HG02884 (cell line): Measurements from ENCODE around the gene PGAP6.
"Not testable (repeated sequence)": the region's sequence is repeated elsewhere in the genome, so short reads cannot be mapped to it uniquely, and the experiment has no call there.

ENCODE experiments used
- ATAC-seq: cut with Tn5 transposase; IDR thresholded peaks from one replicate; pipeline ENCODE4 v1.9.1; 2021; ENCODE audit warnings: mild to moderate bottlenecking, moderate library complexity; ENCODE audit not compliant: unreplicated experiment

The PGAP6 gene

GRCh38 chr16:368388-369158, 13.2 kb downstream of the PGAP6 start:
- no peak for ATAC-seq

DNA sequence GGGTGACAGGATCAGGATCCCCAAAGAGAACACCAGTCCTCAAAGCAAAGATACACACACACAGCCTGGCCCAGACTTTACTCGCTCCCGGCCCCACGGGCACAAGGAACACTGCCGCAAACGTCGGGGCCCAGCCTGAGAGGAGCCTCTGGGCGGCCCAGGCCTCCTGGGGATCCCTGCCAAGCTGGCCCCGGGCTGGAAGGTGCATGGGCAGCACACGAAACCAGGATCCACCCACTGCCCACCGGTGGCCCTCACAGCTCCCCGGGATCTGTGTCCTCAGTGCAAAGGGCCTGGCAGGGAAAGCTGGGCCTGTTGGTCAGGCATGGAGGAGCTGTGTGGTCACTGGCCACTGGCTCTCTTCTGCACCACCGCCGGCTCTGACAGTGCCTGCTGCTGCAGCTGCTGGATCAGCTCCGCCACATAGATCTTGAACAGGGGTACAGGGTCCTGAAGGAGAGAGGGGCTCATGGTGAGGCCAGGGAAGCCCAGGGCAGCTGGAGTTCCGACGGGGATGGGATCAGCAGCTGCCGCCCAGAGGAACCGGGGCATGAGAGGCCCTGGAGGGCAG, 14.4 kb downstream of the PGAP6 start:
- ATAC-seq = no peak

DNA sequence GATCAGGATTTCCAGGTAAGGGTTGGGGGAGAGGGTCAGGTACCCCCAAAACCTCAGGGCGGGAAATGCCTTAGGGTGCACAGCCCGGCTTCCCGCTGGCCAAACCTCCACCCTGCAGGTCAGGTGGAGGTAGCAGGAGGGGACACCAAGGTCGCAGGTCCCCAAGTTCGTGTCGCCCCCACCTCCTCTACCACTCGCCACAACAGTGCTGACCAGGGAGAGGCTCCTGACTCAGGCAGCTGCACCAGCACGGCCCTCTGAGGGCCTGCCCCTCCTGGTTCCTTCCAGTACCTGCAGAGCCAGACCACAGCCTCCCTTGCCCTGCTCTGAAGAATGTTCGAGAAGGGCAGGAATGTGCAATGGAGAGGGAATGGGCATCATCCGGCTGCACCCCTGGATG, 15.3 kb downstream of the PGAP6 start:
- no peak for ATAC-seq

DNA sequence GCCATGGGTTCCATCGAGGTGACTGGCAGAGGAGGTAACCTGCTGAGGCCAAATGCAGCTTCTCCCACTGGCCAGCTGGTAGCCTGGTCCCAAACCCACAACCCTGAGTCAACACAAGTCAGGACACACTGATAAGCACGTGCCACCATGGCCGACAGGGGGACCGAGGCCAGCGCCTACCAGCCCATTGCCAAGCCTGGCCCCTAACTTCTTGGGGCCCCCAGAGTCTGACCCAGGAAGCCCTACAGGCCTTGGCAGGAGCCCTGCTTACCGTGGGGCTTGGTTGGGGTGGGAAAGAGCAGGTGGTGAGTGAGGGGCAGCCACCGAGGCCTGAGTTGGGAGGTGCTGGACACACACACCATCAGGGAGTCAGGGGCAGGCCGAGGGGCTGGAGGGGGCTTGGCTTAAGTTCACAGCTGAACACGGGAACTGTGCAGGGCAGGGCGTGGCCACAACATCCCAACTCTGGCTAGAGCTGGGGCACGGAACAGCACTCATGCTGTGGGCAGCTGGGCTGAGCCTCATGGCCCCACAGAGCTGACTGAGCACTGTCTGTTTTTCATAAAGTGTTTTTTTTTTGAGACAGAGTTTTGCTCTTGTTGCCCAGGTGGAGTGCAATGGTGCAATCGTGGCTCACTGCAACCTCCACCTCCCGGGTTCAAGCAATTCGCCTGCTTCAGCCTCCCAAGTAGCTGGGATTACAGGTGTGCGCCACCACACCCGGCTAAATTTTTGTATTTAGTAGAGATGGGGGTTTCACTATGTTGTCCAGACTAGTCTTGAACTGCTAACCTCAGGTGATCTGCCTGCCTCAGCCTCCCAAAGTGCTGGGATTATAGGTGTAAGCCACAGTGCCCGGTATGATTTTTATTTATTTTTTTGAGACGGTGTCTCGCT, 16.9 kb downstream of the PGAP6 start:
- no peak for ATAC-seq

- ATAC-seq = no peak
These were observed 17.9 kb downstream of the PGAP6 start for GRCh38 chr16:363766-364490.

GRCh38 chr16:363110-363765, 18.5 kb downstream of the PGAP6 start:
- no peak for ATAC-seq

DNA sequence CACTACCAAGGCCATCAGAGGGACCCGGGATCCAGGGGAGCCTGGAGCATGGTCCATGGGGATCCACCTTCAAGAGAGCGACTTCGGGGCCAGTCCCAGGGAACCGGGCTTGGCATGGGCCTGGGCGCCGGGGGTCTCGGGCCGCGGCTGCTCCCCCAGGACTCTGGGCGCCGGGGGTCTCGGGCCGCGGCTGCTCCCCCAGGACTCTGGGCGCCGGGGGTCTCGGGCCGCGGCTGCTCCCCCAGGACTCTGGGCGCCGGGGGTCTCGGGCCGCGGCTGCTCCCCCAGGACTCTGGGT, 19.1 kb downstream of the PGAP6 start:
- not testable (repeated sequence) for ATAC-seq

GRCh38 chr16:361872-362701, 19.7 kb downstream of the PGAP6 start:
- ATAC-seq = no peak

- no peak for ATAC-seq
These were observed 20.4 kb downstream of the PGAP6 start for GRCh38 chr16:361341-361871.

DNA sequence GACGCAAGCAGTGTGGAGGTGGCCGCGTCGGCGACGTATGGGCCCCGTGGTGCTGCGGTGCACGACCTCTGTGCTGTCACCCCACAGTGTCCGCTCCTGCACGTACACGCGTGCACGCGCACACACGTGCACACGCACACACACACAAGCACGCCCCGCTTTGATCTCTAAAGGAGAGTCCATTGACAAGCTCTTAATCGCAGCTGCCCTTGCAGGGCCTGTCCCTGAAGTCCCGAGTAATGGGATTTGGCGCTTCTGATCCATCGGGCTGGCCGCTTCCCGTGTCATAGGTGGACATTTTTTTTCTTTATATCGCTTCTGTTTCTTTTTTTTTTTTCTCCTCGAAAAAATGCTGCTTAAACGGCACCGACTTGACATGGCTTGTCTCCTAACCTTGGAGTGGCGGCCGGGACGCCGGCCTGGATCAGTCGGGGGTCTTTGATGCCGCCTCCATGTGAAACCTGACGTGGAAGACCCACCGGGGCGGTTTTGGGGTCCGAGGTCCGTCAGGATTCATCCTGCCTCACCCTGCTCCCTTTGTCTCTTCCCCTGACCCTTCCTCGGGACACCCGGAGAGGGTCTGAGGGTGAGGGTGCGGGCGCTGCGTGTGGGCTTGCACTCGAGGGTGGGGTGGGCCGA, 21.0 kb downstream of the PGAP6 start:
- ATAC-seq = no peak

GRCh38 chr16:359871-360697, 21.7 kb downstream of the PGAP6 start:
- ATAC-seq = no peak

DNA sequence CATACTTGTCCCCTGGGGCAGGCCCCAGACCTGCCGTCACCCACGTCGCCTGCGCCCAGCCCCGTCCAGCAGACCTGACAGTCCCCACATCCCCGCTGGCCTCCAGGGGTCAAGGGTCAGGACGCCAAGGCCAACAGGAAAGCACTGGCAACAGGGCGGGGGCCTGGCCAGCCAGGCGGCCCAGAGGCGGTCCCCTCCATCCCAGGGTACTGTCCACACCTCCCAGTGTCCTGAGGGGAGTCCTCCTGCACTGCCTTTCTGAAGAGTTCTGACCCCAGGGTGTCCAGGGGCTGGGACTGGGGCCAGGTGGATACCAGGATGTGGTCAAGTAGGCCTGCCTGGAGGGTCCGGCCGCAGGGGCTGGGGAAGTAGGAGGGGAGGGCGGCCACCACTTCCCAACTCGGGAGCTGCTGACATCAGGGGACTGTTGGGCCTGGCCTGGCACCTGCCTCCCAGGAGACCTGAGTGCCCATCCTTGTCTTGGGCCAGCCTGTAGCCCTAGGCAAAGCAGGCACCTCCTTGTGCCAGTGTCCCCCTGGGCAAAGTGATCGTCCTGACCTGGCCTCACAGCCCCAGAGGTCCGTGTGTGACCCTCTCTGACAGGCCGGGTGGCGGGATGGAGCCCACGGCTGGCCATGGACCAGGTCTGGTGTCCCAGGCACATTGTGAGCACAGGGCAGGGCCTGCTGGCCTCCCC, 22.6 kb downstream of the PGAP6 start:
- no peak for ATAC-seq

DNA sequence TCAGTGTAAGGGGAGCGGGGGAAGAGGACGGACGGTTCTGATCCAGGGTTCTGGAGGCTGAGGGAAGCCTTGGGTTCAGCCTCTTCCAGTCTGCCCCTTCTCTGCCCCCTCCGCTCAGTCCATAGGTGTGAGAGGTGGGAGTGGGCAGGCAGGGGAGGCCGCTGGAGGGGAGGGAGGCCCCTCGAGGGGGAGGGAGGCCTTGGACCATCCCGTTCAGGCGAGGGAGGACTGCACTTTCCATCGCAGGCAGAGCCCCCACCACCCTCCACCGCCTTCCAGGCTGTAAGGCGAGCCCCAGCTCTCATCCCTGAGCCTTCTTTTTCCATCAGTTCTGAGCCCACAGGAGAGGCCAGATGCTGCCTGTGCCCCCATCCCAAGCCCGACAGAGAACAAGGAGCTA, 25.0 kb downstream of the PGAP6 start:
- ATAC-seq = no peak

DNA sequence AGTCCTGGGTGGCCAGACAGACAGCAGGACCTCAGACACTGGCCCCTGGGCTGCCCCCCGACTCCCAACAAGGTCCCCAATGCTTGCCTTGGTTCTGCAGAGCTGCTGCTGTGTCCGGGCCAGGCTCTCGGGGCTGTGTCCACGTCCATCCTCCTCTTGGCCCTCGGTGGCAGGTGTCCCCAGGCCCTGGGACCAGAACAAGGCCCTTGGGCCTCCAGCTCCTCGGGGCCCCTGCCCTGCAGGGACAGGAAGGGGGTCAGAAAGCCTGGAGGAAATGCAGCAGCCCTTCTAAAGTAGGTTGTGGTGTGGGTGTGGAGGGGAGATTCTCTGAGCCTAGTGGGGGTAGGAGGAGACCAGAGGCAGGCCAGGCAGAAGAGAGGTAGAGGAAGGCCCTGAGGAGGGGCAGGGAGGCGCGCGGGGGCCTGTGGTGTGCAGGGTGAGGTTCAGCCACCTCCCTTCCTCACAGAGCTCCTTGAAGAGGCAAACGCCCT, 26.8 kb downstream of the PGAP6 start:
- no peak for ATAC-seq

GRCh38 chr16:354291-354881, 27.4 kb downstream of the PGAP6 start:
- ATAC-seq = no peak

GRCh38 chr16:353404-354290, 28.1 kb downstream of the PGAP6 start:
- ATAC-seq = no peak
